K562 treated with DMSO at 1 percent for 48 hours (cell line): ENCODE measurements around the gene ALG6. TPM values are rescaled to one million over a fixed set of nuclear protein-coding genes. Genes with fewer than 3 reads are reported as not detected.

Experiments used
- total RNA-seq: library from RNA; unstranded; fragments of 300-600 nt; gene quantifications from 2 replicates; pipeline ENCODE4 v1.2.3, GENCODE V29; 2022; ENCODE audit warnings: low replicate concordance; ENCODE audit errors: extremely low read depth

The ALG6 gene
- total RNA-seq: not detected in 2 replicates

GRCh38 chr1:63367215-63368103 lies at the start of gene ALG6:
TSS of gene ALG6 (plus strand) at chr1:63367627. CDS start at chr1:63370978, 3,351 bp downstream.

GRCh38 chr1:63322114-63322943 lies 45.1 kb upstream of the ALG6 start, which contains the start of gene FOXD3:
TSS of gene FOXD3 (plus strand) at chr1:63322567. CDS start at chr1:63323059, 492 bp downstream.

Other genes with a start within 250 kb of the ALG6 start
- not detected in 2 replicates for gene FOXD3, start 45.1 kb upstream of the ALG6 start, total RNA-seq
- not detected in 2 replicates for gene ITGB3BP, start 155.6 kb downstream of the ALG6 start, total RNA-seq
- gene EFCAB7, start 155.9 kb downstream of the ALG6 start, total RNA-seq: not detected in 2 replicates
- gene PGM1, start 225.8 kb downstream of the ALG6 start, total RNA-seq: not detected in 2 replicates